Testis (tissue), 2 donors: ENCODE data around the gene FXYD2.

Source experiments
- POLR2A ChIP-seq: fragments of 450-650 bp; IDR thresholded peaks from one replicate; pipeline ENCODE4 v1.6.1; 2017; ENCODE audit warnings: antibody characterized with exemption, mild to moderate bottlenecking, moderate library complexity
- TF ChIP-seq, protein P1 (sequence below), 3 experiments: fragments of 450-650 bp in 2 of 3; fragments of 200-600 bp in 1 of 3; sonication (generic) in 1 of 3; IDR thresholded peaks; one replicate each; pipeline ENCODE4 v1.5.1; 2016 to 2019; ENCODE audit warnings: antibody characterized with exemption in 3 of 3, mild to moderate bottlenecking in 2 of 3, moderate library complexity in 1 of 3

DNA sequence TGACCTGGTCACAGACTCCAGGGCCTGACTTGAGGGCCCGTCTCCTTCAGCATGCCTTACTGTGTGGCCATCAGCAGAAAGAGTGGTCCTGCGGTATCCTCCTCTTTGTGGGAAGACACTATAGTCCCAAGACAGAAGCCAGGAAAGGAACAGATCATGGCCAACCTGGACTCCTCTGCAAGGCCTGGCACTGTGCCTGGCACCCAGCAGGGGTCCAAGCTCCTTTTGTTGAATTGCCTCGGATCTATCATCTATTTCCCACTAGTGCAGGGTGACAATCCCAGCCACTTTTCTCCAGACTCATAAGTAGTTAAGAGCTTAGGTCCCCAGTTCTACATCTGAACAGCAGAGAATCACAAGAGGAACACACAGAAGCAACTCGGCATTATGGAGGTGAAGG lies 54.5 kb downstream of the FXYD2 start:
- TF ChIP-seq, protein P1, sequence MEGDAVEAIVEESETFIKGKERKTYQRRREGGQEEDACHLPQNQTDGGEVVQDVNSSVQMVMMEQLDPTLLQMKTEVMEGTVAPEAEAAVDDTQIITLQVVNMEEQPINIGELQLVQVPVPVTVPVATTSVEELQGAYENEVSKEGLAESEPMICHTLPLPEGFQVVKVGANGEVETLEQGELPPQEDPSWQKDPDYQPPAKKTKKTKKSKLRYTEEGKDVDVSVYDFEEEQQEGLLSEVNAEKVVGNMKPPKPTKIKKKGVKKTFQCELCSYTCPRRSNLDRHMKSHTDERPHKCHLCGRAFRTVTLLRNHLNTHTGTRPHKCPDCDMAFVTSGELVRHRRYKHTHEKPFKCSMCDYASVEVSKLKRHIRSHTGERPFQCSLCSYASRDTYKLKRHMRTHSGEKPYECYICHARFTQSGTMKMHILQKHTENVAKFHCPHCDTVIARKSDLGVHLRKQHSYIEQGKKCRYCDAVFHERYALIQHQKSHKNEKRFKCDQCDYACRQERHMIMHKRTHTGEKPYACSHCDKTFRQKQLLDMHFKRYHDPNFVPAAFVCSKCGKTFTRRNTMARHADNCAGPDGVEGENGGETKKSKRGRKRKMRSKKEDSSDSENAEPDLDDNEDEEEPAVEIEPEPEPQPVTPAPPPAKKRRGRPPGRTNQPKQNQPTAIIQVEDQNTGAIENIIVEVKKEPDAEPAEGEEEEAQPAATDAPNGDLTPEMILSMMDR (IDR thresholded peaks at IDR 0.05) = no peak
- TF ChIP-seq POLR2A = no peak
